ENCODE results near the gene ING1. TPM values are rescaled to one million over a fixed set of nuclear protein-coding genes. Genes with fewer than 3 reads are reported as not detected.
A peak's percentile ranks its signal among the peaks of the same experiment; 100 is the strongest.

The ING1 gene
- total RNA-seq, 2 donors from 2014 or later = 23.2 to 23.6 TPM

GRCh38 chr13:110702591-110703526, 10.6 kb upstream of the ING1 start:
- Mint-ChIP-seq H3K36me3 (ENCODE audit: low read depth) (peaks cover 36% of the 10 kb centered on the region), H3K9me3 (no peaks in the 10 kb centered on the region), H3K27ac (no peak overlapping the region), H3K4me1 (peaks cover 26% of the 10 kb centered on the region), H3K27me3 (ENCODE audit: insufficient read depth) (no peaks in the 10 kb centered on the region), H3K4me3 (no peak overlapping the region)
- H3K4me3 ChIP-seq (ENCODE audit: low read length) = peak overlapping the region; percentile 11
- no peak for TF ChIP-seq CTCF (conservative IDR thresholded peaks at IDR 0.05)
- peak; percentile 51 for DNase-seq
- 90 to 95% methylated on average over 12 to 14 of the region's 15 CpGs for WGBS, 2 experiments (ENCODE audit: insufficient coverage in 1 of 2, insufficient read length in 1 of 2)
- H3K36me3 ChIP-seq (ENCODE audit: control insufficient read depth, insufficient read depth, low read length) = peaks cover 43% of the 10 kb centered on the region
- no peak overlapping the region for H3K9ac ChIP-seq (ENCODE audit: extremely low read depth, low read length, poor library complexity, severe bottlenecking)
- no peaks in the 10 kb centered on the region for H3K27me3 ChIP-seq (ENCODE audit: control insufficient read depth, insufficient read depth, low read length, poor library complexity, severe bottlenecking)
- peak overlapping the region; percentile 26 for H3K27ac ChIP-seq (ENCODE audit: low read depth, low read length)
- no peaks in the 10 kb centered on the region for H3K9me3 ChIP-seq (ENCODE audit: control insufficient read depth, low read length)
- peaks cover 4% of the 10 kb centered on the region for H3K4me1 ChIP-seq (ENCODE audit: control insufficient read depth, insufficient read depth, low read length)

GRCh38 chr13:110705356-110705825, 8.1 kb upstream of the ING1 start:
- peaks cover 20% of the 10 kb centered on the region for H3K36me3 ChIP-seq (ENCODE audit: control insufficient read depth, insufficient read depth, low read length)
- Mint-ChIP-seq H3K4me3 (peak overlapping the region; percentile 78), H3K27ac (peak overlapping the region; percentile 87), H3K9me3 (no peaks in the 10 kb centered on the region), H3K4me1 (peaks cover 26% of the 10 kb centered on the region), H3K36me3 (ENCODE audit: low read depth) (peaks cover 13% of the 10 kb centered on the region), H3K27me3 (ENCODE audit: insufficient read depth) (no peaks in the 10 kb centered on the region)
- no peaks in the 10 kb centered on the region for H3K27me3 ChIP-seq (ENCODE audit: control insufficient read depth, insufficient read depth, low read length, poor library complexity, severe bottlenecking)
- peak overlapping the region; percentile 71 for H3K9ac ChIP-seq (ENCODE audit: extremely low read depth, low read length, poor library complexity, severe bottlenecking)
- 8 to 9% methylated on average over 7 to 12 of the region's 12 CpGs for WGBS, 2 experiments (ENCODE audit: insufficient coverage in 1 of 2, insufficient read length in 1 of 2)
- no peak for DNase-seq
- no peak for TF ChIP-seq CTCF (conservative IDR thresholded peaks at IDR 0.05)
- no peaks in the 10 kb centered on the region for H3K9me3 ChIP-seq (ENCODE audit: control insufficient read depth, low read length)
- peak overlapping the region; percentile 86 for H3K4me3 ChIP-seq (ENCODE audit: low read length)
- peak overlapping the region; percentile 42 for H3K27ac ChIP-seq (ENCODE audit: low read depth, low read length)
- peaks cover 4% of the 10 kb centered on the region for H3K4me1 ChIP-seq (ENCODE audit: control insufficient read depth, insufficient read depth, low read length)

- Mint-ChIP-seq H3K4me3 (peak within 1 kb of the TSS; percentile 78), H3K36me3 (ENCODE audit: low read depth) (peaks cover 7% of the 10 kb centered on the region), H3K4me1 (peaks cover 26% of the 10 kb centered on the region), H3K27me3 (ENCODE audit: insufficient read depth) (no peaks in the 10 kb centered on the region), H3K27ac (peak within 1 kb of the TSS; percentile 87), H3K9me3 (no peaks in the 10 kb centered on the region)
- Histone ChIP-seq H3K27ac (ENCODE audit: low read depth, low read length) (peak within 1 kb of the TSS; percentile 42), H3K4me3 (ENCODE audit: low read length) (peak within 1 kb of the TSS; percentile 86), H3K9me3 (ENCODE audit: control insufficient read depth, low read length) (no peaks in the 10 kb centered on the region), H3K36me3 (ENCODE audit: control insufficient read depth, insufficient read depth, low read length) (peaks cover 14% of the 10 kb centered on the region), H3K4me1 (ENCODE audit: control insufficient read depth, insufficient read depth, low read length) (peaks cover 4% of the 10 kb centered on the region), H3K9ac (ENCODE audit: extremely low read depth, low read length, poor library complexity, severe bottlenecking) (peak within 1 kb of the TSS; percentile 71), H3K27me3 (ENCODE audit: control insufficient read depth, insufficient read depth, low read length, poor library complexity, severe bottlenecking) (no peaks in the 10 kb centered on the region)
- WGBS, 2 experiments (ENCODE audit: insufficient coverage in 1 of 2, insufficient read length in 1 of 2) = 0 to 4% methylated on average over 13 to 80 of the region's 80 CpGs
- DNase-seq = peak; percentile 99
- peak; percentile 18 for TF ChIP-seq CTCF (conservative IDR thresholded peaks at IDR 0.05)
Observed at GRCh38 chr13:110705826-110706569, 7.5 kb upstream of the ING1 start, which contains the start of gene CARS2. TSS of gene CARS2 (minus strand) at chr13:110706116. CDS start at chr13:110706093, 23 bp downstream.
